ENCODE data around the gene TNRC6A.

The TNRC6A gene

DNA sequence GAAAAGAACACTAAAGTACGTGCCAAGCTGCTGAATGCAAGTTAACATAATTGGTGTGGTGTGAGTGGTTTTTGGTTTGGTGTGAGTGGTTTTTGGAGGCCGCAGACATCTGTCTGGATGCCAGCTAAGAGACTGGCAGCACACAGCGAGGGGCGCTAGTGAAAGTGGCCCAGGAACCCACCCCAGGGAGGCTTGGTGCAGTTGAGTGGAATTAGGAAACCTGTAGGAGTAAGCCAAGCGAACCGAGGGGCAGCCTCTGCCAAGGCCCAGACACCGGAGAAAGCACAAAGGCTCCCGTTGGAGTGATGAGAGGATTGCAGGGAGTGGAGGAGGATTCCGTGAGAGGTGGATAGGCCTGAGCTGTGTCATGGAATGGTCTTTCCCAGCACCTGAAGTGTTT, 91.7 kb downstream of the TNRC6A start:
- TF ChIP-seq, protein P1, sequence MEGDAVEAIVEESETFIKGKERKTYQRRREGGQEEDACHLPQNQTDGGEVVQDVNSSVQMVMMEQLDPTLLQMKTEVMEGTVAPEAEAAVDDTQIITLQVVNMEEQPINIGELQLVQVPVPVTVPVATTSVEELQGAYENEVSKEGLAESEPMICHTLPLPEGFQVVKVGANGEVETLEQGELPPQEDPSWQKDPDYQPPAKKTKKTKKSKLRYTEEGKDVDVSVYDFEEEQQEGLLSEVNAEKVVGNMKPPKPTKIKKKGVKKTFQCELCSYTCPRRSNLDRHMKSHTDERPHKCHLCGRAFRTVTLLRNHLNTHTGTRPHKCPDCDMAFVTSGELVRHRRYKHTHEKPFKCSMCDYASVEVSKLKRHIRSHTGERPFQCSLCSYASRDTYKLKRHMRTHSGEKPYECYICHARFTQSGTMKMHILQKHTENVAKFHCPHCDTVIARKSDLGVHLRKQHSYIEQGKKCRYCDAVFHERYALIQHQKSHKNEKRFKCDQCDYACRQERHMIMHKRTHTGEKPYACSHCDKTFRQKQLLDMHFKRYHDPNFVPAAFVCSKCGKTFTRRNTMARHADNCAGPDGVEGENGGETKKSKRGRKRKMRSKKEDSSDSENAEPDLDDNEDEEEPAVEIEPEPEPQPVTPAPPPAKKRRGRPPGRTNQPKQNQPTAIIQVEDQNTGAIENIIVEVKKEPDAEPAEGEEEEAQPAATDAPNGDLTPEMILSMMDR (conservative IDR thresholded peaks at IDR 0.05; ENCODE audit: low read length): no peak
- no peak overlapping the region for H3K4me3 ChIP-seq (ENCODE audit: low read length)
- no peak for DNase-seq (ENCODE audit: low read depth)

- H3K4me3 ChIP-seq (ENCODE audit: low read length): no peak overlapping the region
- TF ChIP-seq, protein P1 (conservative IDR thresholded peaks at IDR 0.05; ENCODE audit: low read length): no peak
- DNase-seq (ENCODE audit: low read depth): no peak
These were observed 93.1 kb downstream of the TNRC6A start for GRCh38 chr16:24822542-24822941.

GRCh38 chr16:24822974-24823373, 93.5 kb downstream of the TNRC6A start:
- TF ChIP-seq, protein P1 (conservative IDR thresholded peaks at IDR 0.05; ENCODE audit: low read length): no peak
- H3K4me3 ChIP-seq (ENCODE audit: low read length): no peak overlapping the region
- no peak for DNase-seq (ENCODE audit: low read depth)

DNA sequence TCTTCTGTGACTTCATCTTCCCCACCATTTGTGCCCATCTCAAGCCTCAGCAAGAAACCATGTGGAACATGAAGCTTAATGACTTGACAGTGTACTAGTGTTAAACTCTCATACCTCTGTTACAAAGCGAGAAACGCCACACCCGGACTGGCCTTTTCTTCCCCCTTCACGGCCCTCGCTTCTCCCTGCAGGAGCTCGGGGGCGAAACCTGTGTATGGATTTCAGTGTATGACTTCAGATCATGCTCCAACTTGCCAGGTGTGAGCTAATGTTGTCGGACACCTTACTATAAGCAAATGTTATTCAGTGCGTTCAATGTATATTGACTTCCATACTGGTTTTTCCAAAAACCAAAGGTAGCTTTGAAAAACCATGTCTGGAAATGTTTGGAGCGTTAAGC, 96.2 kb downstream of the TNRC6A start:
- TF ChIP-seq, protein P1 (conservative IDR thresholded peaks at IDR 0.05; ENCODE audit: low read length): no peak
- H3K4me3 ChIP-seq (ENCODE audit: low read length): no peak overlapping the region
- no peak for DNase-seq (ENCODE audit: low read depth)

GRCh38 chr16:24826096-24826690, 96.7 kb downstream of the TNRC6A start:
- DNase-seq (ENCODE audit: low read depth): no peak
- TF ChIP-seq, protein P1 (conservative IDR thresholded peaks at IDR 0.05; ENCODE audit: low read length): no peak
- H3K4me3 ChIP-seq (ENCODE audit: low read length): no peak overlapping the region

GRCh38 chr16:24826817-24827566, 97.5 kb downstream of the TNRC6A start:
- TF ChIP-seq, protein P1 (conservative IDR thresholded peaks at IDR 0.05; ENCODE audit: low read length): no peak
- H3K4me3 ChIP-seq (ENCODE audit: low read length): no peak overlapping the region
- DNase-seq (ENCODE audit: low read depth): no peak

DNA sequence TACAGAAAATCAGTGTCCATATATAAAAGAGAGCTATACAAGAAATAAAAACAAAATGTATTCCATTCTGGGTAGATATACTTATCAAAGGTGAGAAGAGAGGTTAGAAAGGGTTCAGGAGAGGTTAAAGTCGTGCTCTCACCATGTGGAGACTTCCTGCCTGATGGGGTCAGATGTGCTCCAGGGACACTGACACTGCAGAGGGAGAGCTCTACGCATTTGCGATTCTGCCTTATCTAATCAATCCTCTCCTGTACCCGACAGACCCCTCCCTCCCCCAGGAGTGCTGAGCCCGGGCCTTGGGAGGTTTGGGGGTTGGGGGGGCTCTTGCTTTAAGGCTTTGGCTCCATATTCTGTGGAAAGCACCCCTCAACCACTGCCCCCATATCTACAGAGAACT, 99.7 kb downstream of the TNRC6A start:
- H3K4me3 ChIP-seq (ENCODE audit: low read length): no peak overlapping the region
- TF ChIP-seq, protein P1 (conservative IDR thresholded peaks at IDR 0.05; ENCODE audit: low read length): no peak
- DNase-seq (ENCODE audit: low read depth): no peak
